Right hindlimb (tissue), 1 donor: ENCODE data around the gene POLA2.
"Not testable (repeated sequence)": the region's sequence is repeated elsewhere in the genome, so short reads cannot be mapped to it uniquely, and the experiment has no call there.

ENCODE experiments used
- DNase-seq: peaks from one replicate; pipeline ENCODE4 v3.0.0-alpha.2; 2018

POLA2 gene

DNA sequence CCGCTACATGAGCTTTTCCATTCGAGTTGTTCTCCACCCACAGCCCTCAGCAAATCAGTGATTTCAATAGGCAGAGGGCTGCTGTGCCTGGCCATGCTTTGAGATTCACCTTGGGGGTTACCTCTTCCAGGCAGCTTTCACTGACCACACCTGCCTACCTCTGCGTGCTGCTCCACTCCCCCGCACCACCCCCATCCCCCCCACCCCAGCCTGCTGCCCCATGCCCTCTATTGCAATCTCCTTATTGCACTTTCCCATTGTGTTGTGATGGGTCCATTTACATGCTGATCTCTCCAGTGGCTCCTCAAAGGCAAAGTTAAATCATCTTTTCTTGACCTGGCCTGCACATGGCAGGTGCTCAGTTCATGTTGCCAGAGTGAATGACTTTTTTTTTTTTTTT is 18.0 kb upstream of the POLA2 start:
- DNase-seq, result no peak

DNA sequence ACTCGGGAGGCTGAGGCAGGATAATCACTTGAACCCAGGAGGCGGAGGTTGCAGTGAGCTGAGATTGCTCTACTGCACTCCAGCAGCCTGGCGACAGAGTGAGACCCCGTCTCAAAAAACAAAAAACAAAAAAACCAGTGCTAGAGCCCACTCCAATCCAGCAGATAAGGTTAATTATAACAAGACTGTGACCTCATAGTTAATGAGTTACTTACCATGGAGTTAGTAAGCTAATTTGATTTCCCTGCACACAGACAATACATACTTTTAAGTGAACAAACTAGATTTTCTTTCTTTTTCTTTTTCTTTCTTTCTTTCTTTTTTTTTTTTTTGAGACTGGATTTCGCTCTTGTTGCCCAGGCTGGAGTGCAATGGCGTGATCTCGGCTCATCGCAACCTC is 16.7 kb upstream of the POLA2 start:
- DNase-seq, result not testable (repeated sequence)

DNA sequence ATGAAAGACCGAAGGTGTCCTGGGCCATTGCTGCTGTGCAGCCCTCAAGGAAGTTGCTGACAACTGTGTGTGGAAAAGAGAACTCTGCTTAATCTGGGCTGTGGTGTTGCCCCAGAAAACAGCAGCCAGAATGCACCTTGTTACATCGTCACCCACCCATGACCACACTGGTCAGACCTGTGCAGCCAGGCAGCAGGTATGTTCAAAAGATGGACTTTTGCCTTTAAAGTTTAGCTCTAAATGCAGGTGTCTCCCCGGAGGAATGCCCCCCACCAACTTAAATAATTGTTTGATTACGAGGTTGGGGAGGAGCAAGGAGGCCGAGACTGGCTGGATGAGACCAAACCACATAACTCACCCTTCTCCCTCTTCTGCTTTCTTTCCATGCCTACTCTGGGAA is 15.3 kb upstream of the POLA2 start:
- DNase-seq, result no peak

DNA sequence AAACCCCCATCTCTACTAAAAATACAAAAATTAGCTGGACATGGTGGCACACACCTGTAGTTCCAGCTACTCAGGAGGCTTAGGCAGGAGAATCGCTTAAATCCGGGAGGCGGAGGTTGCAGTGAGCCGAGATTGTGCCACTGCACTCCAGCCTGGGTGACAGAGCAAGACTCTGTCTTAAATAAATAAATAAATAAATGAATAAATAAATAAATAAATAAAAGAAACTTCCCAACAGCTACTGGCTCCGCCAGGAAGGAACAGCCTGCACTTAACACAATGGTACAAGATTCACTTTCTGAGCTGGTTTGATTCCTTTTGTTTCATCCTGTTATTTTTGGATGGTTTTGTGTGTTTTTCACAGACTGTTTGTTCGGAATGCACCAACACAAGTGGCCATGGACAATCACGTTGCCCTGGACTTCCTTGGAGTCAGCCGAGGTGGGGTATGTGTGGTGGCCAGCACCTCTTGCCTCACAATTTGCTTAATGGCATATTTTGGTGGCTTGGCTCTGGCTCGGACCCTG is 13.5 kb upstream of the POLA2 start:
- not testable (repeated sequence) for DNase-seq

DNA sequence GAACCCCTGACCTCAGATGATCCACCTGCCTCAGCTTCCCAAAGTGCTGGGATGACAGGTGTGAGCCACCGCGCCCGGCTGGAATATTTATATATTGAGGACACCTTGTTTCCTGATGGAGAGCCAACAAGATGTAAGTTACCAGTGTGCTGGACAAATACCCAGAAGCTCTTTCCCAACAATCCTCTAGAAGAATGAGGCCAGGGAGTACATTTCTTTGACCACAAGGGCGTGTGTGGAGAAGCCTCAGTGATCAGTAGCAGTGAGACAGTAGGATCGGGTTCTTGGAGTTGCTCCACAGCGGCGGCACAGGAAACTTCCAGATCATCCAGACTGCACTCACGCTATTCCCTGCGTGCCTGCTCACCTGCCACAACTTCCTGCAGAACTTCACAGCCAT is 10.3 kb upstream of the POLA2 start:
- no peak for DNase-seq

DNA sequence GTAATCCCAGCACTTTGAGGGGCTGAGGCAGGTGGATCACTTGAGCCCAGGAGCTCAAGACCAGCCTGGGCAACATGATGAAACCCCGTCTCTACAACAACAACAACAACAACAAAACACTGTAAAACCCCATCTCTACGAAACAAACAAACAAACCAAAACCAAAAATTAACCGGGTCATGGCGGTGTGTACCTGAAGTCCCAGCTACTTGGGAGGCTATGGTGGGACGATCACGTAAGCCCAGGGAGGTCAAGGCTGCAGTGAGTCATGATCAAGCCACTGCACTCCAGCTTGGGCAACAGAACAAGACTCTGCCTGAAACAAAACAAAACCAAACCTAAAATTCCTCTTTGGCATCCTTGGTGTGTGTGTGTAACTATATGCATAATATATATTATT is 7.0 kb upstream of the POLA2 start:
- DNase-seq, result no peak

DNA sequence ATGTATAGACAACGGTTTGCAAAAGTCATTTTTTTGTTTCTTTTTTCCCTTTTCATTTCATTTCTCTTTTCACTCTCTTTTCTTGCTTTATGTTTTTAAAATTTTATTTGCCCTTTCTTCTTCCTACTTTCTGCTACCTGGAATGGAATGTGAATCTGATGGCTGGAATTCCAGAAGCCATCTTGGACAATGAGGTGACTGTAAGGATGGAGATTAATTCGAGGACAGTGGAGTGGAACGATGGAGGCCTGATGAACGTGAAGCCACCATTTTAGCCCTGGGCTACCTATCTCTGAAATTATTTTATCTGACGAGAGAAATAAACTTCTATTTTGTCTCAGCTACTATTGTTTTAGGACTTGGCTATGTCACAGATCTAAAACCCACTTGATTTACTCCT is 2.8 kb upstream of the POLA2 start:
- DNase-seq, result no peak

DNA sequence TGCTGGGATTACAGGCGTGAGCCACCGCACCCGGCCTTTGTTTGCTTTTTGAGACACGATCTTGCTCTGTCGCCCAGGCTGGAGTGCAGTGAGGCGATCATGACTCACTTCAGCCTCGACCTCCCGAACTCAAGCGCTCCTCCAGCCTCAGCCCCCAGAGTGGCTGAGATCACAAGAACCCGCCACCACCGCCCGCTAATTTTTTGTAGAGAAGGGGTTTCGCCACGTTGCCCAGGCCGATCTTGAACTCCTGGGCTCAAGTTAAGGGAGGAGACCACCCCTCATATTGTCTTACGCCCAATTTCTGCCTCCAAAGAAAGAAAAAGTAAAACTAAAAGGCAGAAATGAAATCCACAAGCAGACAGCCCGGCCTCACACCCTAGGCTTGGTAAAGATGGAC is 1.5 kb upstream of the POLA2 start:
- no peak for DNase-seq

DNA sequence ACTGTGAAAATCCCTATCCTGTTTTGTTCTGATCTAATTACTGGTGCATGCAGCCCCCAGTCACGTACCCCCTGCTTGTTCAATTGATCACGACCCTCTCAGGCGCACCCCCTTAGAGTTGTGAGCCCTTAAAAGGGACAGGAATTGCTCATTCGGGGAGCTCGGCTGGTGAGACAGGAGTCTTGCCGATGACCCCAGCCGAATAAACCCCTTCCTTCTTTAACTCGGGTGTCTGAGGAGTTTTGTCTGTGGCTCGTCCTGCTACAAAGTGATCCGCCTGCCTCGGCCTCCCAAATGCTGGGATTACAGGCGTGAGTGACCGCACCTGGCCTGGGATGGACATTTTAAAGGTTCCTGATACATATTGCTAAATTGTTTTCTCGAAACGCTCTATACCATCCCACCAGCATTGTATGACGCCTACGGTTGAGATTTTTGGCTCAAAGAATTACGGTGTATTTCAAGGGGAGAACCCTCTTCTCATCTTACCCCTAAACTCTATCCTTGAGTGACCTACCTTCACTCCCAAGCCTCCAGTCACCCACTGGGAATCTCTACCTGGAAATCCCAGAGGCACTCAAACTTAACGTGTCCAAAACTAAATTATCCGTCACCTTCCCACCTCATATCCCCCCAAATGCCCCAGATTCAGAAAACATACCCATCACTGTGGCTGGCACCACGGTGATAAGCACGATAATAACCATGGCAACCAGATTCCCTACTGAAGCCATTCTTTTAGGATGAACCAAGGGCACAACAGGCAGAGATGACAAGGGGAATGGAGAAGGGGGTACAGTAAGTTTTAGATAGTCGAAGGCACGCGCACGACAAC is 789 bp upstream of the POLA2 start:
- no peak for DNase-seq

DNA sequence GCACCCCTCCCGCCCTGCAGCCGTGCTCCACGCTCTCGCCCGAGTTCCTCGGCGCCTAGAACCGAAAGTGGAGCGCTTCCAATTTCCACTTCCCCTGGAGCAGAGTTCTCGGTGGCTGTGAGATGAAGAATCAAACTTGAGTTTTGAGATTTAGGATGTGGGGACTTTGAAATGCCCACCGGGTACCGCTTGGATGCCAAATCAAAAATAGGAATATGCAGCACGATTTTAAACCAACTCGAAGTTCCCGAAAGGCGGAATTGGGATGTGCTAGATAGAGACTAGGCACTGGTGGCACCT is 569 bp downstream of the POLA2 start:
- DNase-seq, result no peak

DNA sequence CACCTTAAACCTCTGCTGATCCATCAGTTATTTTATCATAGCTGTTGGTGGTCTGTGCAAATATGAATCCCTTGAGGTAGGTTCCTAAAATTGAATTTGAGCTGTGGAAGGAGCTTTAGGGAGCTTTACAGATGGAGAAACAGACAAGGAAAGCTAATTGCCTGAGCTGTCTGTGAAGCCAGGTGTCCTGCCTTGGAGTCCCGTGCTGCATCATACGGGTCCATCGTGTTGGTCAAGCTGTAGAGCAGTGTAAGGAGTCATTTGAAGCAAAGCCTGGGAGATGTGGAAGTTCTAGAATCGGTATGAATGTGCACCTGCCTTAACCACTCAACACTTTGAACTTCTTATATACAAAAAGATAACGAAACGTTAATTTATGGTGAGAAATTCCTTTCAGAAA is 1.0 kb downstream of the POLA2 start:
- DNase-seq, result no peak

DNA sequence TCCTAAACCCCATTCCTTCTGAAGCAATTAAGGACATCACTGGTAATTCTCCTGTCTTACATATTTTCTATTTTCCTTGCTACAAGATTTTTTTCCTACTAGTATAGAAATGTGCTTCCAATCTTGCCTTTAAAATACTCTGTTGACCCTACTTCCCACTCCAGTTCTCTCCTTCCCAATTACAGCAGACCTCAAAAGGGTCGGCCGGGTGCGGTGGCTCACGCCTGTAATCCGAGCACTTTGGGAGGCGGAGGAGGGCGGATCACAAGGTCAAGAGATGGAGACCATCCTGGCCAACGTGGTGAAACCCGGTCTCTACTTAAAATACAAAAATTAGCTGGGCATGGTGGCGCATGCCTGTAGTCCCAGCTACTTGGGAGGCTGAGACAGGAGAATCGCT is 3.0 kb downstream of the POLA2 start:
- DNase-seq, result not testable (repeated sequence)

DNA sequence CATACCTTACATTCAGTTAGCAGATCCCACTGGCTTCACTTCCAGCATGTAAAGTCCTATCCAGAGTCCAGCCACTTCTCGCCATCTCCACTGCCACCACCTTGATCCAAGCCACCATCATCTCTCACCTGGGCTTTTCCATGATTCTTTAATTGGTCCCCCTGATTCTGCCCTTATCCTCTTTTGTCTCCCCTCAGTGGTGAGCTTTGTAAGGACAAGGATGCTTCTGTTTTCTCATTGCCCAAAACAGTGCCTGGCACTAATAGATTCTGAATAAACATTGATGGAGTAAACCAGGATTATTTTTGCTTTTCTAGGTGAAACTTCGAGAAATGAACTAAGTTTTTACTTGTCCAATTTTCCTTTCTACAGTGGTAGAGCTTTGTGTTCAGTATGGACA is 4.4 kb downstream of the POLA2 start:
- no peak for DNase-seq

DNA sequence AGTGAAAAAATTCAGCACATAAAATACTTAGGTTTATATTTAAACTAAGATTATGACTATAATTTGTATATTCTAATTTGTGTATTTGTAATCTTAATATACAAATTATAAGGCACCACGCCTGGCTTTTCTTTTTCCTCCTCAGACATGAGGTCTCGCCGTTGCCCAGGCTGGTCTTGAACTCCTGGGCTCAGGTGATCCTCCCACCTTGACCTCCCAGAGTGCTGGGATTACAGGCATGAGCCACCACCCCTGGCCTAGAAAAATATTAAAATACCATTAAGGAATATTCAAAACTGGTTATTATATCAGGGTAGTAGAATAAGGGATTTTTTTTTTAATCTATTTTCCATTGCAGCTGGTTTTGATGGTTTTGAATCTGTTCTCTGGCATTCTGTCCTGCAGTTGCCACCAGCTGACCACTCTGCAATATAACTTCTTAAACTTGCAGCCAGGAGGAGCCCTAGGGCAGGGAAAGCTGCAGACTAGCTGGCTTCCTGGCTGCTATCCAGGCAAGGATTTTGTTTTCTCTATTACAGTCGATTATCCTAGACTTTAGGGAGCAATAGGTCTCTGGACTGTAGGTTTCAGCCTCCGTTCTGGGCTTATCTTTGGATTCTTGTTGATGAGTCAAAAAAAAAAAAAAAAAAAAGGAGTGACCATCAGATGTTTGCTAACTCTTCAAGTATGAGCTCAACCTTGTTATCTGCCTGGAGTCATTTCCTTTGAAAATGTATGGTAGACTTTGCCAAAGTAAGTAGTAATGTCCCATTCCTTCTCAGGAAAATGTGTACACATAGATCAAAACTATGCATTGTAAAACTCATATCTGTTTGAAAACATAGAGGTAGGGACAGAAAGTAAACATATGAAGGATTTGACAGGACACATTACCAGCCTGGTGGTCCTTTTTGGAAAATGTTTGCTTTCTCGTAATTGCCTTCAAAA is 13.2 kb downstream of the POLA2 start:
- DNase-seq, result peak; percentile 87

DNA sequence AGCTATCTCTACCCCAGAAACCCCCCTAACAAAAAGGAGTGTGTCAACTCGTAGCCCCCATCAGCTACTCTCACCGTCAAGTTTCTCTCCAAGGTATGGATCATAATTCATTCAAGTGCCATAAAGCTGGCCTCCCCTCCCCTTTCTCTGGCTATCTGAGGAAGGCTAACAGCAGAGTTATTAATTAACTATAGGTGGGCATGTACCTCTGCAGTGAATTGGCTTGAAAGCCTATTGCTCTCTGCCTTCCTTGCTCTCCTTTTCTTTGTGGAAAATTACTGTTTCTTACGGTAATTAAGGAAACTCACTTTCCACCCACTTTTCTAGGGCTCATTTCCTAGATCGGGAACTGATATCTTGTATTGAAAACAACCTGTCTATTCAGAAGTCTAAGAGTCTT is 14.1 kb downstream of the POLA2 start:
- DNase-seq, result no peak

DNA sequence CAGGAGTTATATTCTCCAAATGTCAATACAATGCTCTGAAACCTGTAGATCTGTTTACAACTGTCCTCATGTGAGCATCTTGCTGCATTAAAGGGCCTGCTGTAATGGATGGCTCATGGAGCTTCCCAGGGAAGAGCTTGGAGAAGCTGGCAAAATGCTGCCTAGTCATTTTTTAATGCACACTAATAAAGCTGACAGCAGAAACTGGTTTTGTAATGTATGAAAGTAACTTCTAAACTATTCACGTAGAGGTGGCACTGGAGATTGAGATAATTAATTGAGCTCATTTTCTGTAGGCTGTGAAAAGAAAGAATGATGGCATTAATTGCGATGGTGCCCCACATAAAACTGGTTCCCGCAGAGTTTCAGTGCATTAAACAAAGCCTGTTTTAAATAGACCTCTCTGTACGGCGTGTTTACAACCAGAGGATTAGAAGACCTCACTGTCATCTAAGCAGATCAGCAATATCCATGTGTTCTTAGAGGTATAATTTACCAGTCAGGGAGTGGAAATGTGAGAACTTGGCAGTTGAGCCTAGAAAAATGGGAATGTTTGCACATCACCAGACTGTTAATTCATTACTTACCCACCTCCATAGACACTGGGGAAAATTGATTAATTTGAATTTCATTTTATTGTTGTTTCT is 16.0 kb downstream of the POLA2 start:
- no peak for DNase-seq

DNA sequence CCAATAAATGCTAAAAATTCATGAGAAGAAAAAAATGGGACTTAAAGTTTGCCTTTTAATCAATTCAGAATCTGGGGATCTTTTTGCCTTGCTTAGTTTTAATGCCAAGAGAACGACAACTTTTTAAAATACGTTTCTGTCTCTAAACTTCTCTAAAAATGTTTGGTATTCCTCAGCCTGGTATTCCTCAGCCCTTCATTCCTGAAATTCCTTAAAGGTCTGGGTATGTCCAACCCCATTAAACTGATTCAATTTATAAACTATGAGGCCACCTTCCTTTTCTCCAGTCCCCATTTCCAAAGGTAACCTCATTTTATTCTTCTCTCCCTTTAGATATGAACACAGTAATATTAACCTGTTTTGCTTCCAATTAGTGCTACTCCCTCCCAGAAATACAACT is 16.6 kb downstream of the POLA2 start:
- DNase-seq, result no peak

DNA sequence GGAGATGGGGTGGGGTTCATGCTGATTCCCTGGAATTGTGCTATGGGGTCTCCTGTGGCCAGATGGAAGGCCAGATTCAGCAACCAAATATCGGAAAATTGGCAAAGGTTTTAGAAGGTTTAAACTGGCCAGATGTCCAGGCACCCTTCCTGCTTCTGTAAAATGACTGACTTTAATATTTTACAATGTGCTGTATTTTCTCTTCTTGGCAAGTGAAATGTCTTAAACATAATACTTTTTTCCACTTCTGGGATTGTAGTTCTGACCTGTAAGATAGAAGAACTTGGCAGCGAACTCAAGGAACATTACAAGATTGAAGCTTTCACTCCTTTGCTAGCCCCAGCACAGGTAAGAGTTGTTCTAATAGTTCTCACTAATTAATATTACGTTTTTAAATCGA is 17.5 kb downstream of the POLA2 start:
- DNase-seq, result no peak

DNA sequence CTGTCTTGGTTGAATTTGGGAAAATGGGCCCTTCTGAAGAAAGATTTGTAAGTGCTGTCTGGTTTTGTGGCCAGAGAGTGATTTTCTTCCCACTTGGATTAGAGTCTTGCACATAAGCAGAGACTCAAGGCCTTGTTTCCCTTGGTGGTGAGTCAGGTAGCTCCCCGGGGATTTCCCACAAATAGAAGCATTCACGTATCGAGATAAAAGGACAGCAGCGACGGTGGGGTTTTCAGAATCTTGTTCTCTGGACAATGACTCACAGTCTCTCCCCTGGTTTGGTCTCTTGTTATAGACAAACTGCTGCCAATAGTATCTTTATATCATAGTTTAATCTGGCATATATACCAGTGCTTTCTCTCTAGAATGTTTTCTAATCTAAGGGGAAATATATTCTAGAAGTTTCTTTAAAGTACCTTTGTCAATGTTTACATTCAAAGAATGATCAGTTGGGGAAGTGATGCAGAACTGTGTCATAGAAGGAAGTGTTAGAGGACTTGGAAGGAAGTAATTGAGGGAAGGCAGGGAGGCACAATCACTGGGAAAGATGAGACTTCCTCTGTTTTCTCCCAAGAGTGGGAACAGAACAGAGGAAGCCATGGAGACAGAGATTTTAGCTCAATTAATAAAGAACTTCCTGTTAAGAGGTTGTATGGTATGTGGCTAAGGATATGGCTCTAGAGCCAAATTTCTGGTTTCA is 18.1 kb downstream of the POLA2 start:
- no peak for DNase-seq

DNA sequence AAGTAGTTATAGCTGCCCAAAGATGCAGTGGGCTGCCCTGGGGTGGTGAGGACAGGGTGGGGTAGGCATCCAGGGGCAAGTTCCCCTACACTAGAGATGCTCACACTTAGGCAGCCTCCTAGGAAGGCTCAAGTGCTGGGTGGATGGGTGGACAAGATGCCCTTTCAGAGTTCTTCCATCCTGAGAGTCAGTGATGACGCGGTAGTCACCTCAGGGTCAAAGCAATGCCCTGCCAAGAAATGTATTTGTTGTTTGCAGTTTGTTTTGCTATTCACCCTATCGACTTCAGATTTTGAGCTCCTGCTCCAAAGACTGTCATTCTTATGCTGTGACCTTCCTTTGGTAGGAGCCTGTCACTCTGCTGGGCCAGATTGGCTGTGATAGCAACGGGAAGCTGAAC is 18.9 kb downstream of the POLA2 start:
- no peak for DNase-seq

DNA sequence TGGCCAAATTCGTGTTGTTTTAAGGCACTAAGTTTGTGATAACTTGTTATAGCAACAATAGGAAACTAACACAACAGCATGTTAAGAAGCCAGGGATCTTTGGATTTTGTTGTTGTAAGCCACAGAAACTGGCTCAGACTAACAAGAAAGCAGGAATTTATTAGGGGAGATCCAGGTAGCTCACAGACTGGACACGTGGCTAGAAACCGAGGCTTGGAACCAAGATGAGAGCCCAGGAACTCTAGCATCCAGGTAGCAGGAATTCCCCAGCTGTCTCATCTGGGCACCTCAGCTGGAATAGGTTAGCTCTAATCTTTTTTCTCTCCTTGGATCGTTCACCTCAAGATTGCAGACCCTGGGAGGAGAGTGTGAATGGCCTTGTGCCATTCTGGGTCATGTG is 24.9 kb downstream of the POLA2 start:
- DNase-seq, result no peak

DNA sequence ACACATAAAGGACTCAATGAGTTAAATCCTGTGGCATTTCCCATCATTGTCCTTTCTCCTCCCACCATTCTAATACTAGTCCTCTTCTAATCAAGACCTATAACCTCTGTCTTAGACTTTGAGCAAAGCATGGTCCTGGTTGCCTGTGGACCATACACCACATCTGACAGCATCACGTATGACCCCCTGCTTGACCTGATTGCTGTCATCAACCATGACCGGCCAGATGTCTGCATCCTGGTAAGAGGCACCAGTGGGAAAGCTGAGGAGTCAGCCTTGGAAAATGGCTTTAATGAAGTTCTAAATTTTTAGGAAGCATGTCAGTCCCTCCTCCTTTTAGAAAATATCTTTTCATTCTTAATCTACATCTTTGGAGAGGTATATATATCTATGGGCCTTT is 25.8 kb downstream of the POLA2 start:
- no peak for DNase-seq
